Ectodermal cell (in vitro differentiated cells): ENCODE measurements around the gene GPR18.
"Not testable (repeated sequence)": the region's sequence is repeated elsewhere in the genome, so short reads cannot be mapped to it uniquely, and the experiment has no call there.

Experiments used
- H3K27ac ChIP-seq: 2 replicates; pipeline ENCODE4 v1.7.0; 2013; ENCODE audit warnings: mild to moderate bottlenecking, low read depth, low read length; ENCODE audit not compliant: insufficient read depth, poor library complexity, severe bottlenecking
- H3K27me3 ChIP-seq: 2 replicates; pipeline ENCODE4 v1.7.0; 2013; ENCODE audit warnings: mild to moderate bottlenecking, low read length; ENCODE audit not compliant: insufficient read depth, control insufficient read depth, poor library complexity, severe bottlenecking
- H3K36me3 ChIP-seq: one replicate; pipeline ENCODE4 v1.7.0; 2013; ENCODE audit warnings: low read length; ENCODE audit not compliant: control insufficient read depth, insufficient read depth
- H3K4me1 ChIP-seq: one replicate; pipeline ENCODE4 v1.7.0; 2013; ENCODE audit warnings: low read length; ENCODE audit not compliant: control insufficient read depth, insufficient read depth
- H3K4me3 ChIP-seq: 2 replicates; pipeline ENCODE4 v1.7.0; 2013; ENCODE audit warnings: low read depth, low read length, control low read depth; ENCODE audit not compliant: insufficient read depth
- H3K9me3 ChIP-seq: 2 replicates; pipeline ENCODE4 v1.7.0; 2013; ENCODE audit warnings: mild to moderate bottlenecking, low read length, moderate library complexity; ENCODE audit not compliant: control insufficient read depth
- WGBS, 2 experiments: methylation state at CpG; one replicate each; pipeline ENCODE4 v1.1.7; 2013; ENCODE audit warnings: missing lambda C conversion rate in 2 of 2; 5-methylcytosine and 5-hydroxymethylcytosine counted together

The GPR18 gene

GRCh38 chr13:99231721-99232120 lies 26.5 kb downstream of the GPR18 start:
- Histone ChIP-seq H3K4me3 (no peak overlapping the region), H3K9me3 (no peaks in the 10 kb centered on the region), H3K27ac (no peak overlapping the region), H3K4me1 (no peaks in the 10 kb centered on the region), H3K27me3 (no peaks in the 10 kb centered on the region), H3K36me3 (no peaks in the 10 kb centered on the region)
- WGBS, 2 experiments = 92 to 94% methylated on average over 1 of the region's 1 CpG

DNA sequence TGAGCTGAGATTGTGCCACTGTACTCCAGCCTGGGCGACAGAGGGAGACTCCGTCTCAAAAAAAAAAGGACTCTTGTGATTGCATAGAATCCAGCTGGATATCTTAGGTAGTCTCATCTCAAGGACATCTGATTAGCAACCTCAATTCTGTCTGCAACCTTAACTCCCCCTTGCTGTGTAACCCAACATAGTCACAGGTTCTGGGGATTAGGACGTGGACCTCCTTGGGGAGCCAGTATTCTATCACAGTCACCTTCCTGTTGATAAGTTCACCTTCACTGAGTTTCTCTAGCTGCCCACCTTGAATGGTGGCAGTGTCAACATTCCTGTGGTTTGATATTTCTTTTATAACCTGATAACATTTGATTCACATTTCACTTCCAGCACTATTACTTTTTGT lies 27.2 kb downstream of the GPR18 start:
- Histone ChIP-seq H3K9me3 (no peaks in the 10 kb centered on the region), H3K27ac (no peak overlapping the region), H3K27me3 (no peaks in the 10 kb centered on the region), H3K4me1 (no peaks in the 10 kb centered on the region), H3K4me3 (no peak overlapping the region), H3K36me3 (no peaks in the 10 kb centered on the region)
- 89 to 91% methylated on average over 3 of the region's 3 CpGs for WGBS, 2 experiments

GRCh38 chr13:99230588-99230987 lies 27.6 kb downstream of the GPR18 start:
- not testable (repeated sequence) for H3K27me3 ChIP-seq, H3K4me1 ChIP-seq, H3K9me3 ChIP-seq, H3K36me3 ChIP-seq, H3K4me3 ChIP-seq, H3K27ac ChIP-seq
- WGBS, 2 experiments = 93 to 94% methylated on average over 12 of the region's 12 CpGs

GRCh38 chr13:99228737-99229691 lies 29.2 kb downstream of the GPR18 start:
- H3K4me1 ChIP-seq = no peaks in the 10 kb centered on the region
- no peak overlapping the region for H3K27ac ChIP-seq
- no peaks in the 10 kb centered on the region for H3K27me3 ChIP-seq
- H3K36me3 ChIP-seq = no peaks in the 10 kb centered on the region
- H3K4me3 ChIP-seq = no peak overlapping the region
- no peaks in the 10 kb centered on the region for H3K9me3 ChIP-seq
- WGBS, 2 experiments = 88 to 89% methylated on average over 13 of the region's 13 CpGs

DNA sequence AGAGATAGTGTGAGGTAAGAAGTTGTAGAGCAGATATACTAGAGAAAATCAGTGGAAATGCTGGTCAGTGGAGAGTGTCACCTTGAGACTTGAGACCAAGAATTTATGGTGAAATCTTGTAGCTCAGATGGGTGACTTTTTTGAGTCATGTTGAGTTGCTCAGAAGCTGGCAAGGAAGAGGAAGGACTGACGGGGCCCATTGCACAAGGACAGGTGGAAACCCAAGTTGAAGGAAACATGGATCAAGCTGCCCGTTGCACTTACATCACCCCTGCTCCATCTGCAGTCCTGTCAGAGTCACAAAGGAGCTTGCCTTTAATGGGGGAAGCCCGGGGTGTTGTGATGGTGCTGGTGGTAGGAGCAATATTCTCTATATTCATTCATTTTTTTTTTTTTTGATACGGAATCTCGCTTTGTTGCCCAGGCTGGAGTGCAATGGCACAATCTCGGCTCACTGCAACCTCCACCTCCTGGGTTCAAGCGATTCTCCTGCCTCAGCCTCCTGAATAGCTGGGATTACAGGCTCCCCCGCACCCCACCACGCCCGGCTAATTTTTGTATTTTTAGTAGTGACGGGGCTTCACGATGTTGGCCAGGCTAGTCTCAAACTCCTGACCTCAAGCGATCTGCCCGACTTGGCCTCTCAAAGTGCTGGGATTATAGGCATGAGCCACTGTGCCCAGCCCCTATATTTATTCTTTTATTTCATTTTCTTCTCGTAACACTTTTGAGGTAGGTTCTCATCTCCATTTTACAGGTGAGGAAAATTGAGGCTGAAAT lies 30.1 kb downstream of the GPR18 start:
- 88 to 96% methylated on average over 13 to 14 of the region's 15 CpGs for WGBS, 2 experiments
- Histone ChIP-seq H3K27ac (no peak overlapping the region), H3K27me3 (no peaks in the 10 kb centered on the region)

DNA sequence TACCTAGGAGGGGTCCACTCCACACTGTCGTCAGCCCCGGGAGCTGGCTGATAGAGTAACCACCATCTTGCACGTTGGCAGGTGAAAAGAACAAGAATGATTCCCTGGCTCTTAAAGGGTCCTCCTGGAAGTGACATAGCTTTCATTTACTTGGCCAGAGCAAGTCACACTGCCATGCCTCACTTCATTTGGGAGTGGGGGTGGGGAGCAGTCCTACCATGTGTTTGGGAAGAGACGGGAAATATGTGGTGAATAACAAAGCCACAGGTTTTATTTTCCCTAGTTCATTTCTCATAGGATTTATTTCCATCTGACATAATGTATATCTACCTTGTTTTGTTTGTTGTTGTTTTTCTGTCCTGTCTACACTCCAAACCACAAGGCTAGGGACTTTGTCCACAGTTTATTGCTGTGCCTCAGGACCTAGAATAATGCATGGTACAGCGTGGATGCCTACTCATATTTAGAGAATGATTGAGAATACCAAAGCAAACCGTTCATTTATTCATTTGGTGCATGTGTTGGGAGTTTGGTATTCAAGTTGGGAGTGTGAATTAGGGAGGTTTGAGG lies 30.8 kb downstream of the GPR18 start:
- H3K9me3 ChIP-seq = no peaks in the 10 kb centered on the region
- H3K4me1 ChIP-seq = no peaks in the 10 kb centered on the region
- WGBS, 2 experiments = 93 to 96% methylated on average over 5 to 6 of the region's 6 CpGs

More for the DNA sequence above, 30.1 kb downstream of the GPR18 start:
- no peaks in the 10 kb centered on the region for H3K36me3 ChIP-seq
- H3K9me3 ChIP-seq = no peaks in the 10 kb centered on the region
- no peaks in the 10 kb centered on the region for H3K4me1 ChIP-seq
- no peak overlapping the region for H3K4me3 ChIP-seq

GRCh38 chr13:99226513-99226912 lies 31.7 kb downstream of the GPR18 start:
- H3K27me3 ChIP-seq = no peaks in the 10 kb centered on the region
- H3K4me3 ChIP-seq = no peak overlapping the region
- H3K4me1 ChIP-seq = no peaks in the 10 kb centered on the region
- WGBS, 2 experiments = 91 to 95% methylated on average over 2 of the region's 2 CpGs
- H3K27ac ChIP-seq = no peak overlapping the region
- no peaks in the 10 kb centered on the region for H3K9me3 ChIP-seq
- H3K36me3 ChIP-seq = no peaks in the 10 kb centered on the region

More for the DNA sequence above, 30.8 kb downstream of the GPR18 start:
- Histone ChIP-seq H3K27me3 (no peaks in the 10 kb centered on the region), H3K27ac (no peak overlapping the region), H3K4me3 (no peak overlapping the region), H3K36me3 (no peaks in the 10 kb centered on the region)

GRCh38 chr13:99225078-99225477 lies 33.1 kb downstream of the GPR18 start:
- Histone ChIP-seq H3K9me3 (no peaks in the 10 kb centered on the region), H3K27me3 (no peaks in the 10 kb centered on the region), H3K4me1 (no peaks in the 10 kb centered on the region), H3K27ac (no peak overlapping the region), H3K4me3 (no peak overlapping the region), H3K36me3 (no peaks in the 10 kb centered on the region)
- 84 to 86% methylated on average over 4 of the region's 4 CpGs for WGBS, 2 experiments

DNA sequence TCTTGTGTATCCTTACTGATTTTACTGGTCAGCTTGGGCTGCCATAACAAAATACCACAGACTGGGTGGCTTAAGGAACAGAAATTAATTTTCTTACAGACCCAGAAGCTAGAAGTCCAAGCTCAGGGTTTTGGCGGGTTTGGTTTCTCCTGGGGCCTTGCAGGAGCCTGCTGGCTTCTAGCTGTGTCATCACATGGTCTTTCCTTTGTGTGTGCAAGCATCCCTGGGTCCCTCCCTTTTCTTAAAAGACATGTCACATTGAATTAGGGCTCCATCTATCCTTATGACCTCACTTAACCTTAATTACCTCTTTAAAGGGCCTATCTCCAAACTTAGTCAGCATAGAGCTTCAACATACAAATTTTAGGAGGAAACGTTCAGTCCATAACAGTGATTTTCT lies 34.2 kb downstream of the GPR18 start:
- Histone ChIP-seq H3K4me1 (no peaks in the 10 kb centered on the region), H3K36me3 (no peaks in the 10 kb centered on the region)
- 77 to 81% methylated on average over 2 of the region's 2 CpGs for WGBS, 2 experiments

DNA sequence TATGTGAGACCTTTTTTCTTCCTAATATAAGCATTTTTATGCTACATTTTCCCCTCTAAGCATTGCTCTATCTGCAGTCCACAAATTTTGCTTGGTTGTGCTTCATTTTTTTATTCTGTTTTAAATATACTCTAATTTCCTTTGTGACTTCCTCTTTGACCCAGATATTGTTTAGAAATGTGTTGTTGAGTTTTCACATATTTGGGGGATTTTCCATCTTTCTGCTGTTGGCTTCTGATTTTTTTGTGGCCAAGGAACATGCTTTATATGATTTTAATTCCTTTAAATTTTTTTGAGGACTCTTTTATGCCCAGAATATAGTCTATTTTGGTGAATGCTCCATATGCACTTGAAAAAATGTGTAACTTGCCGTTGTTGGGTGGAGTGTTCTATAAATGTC lies 34.6 kb downstream of the GPR18 start:
- Histone ChIP-seq H3K4me3 (no peak overlapping the region), H3K9me3 (no peaks in the 10 kb centered on the region), H3K4me1 (peaks cover 2% of the 10 kb centered on the region), H3K27ac (no peak overlapping the region), H3K27me3 (no peaks in the 10 kb centered on the region), H3K36me3 (no peaks in the 10 kb centered on the region)
- WGBS, 2 experiments = 100% methylated on average over 1 of the region's 1 CpG

More for the DNA sequence above, 34.2 kb downstream of the GPR18 start:
- Histone ChIP-seq H3K4me3 (no peak overlapping the region), H3K27me3 (no peaks in the 10 kb centered on the region), H3K27ac (no peak overlapping the region), H3K9me3 (no peaks in the 10 kb centered on the region)
